Measurements from ENCODE around the gene CSMD2.

CSMD2 gene

GRCh38 chr1:33569331-33569730 is 595.7 kb downstream of the CSMD2 start:
- TF ChIP-seq, protein P1, sequence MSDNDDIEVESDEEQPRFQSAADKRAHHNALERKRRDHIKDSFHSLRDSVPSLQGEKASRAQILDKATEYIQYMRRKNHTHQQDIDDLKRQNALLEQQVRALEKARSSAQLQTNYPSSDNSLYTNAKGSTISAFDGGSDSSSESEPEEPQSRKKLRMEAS (IDR thresholded peaks at IDR 0.05), result no peak
- no peak for TF ChIP-seq TCF12 (IDR thresholded peaks at IDR 0.05; ENCODE audit: low read depth)
- no peak for TF ChIP-seq RAD21 (IDR thresholded peaks at IDR 0.05; ENCODE audit: low read depth)
- no peak for TF ChIP-seq TEAD4 (IDR thresholded peaks at IDR 0.05)
- TF ChIP-seq EGR1 (IDR thresholded peaks at IDR 0.05), result no peak
- TF ChIP-seq YY1 (IDR thresholded peaks at IDR 0.05; ENCODE audit: low read depth), result no peak
- no peak for TF ChIP-seq CEBPB (IDR thresholded peaks at IDR 0.05)
- no peak for TF ChIP-seq NFIC (IDR thresholded peaks at IDR 0.05)
- TF ChIP-seq ZBTB7A (IDR thresholded peaks at IDR 0.05; ENCODE audit: low read depth), result no peak
- no peak for TF ChIP-seq USF1 (IDR thresholded peaks at IDR 0.05)
- TF ChIP-seq TAF1 (IDR thresholded peaks at IDR 0.05; ENCODE audit: low read depth), result no peak
- TF ChIP-seq FOXM1 (IDR thresholded peaks at IDR 0.05; ENCODE audit: borderline replicate concordance, low read depth), result no peak
- no peak for TF ChIP-seq EP300 (IDR thresholded peaks at IDR 0.05; ENCODE audit: borderline replicate concordance)
- TF ChIP-seq CREB1 (IDR thresholded peaks at IDR 0.05; ENCODE audit: low read depth), result no peak

GRCh38 chr1:33563699-33564098 is 601.3 kb downstream of the CSMD2 start:
- TF ChIP-seq CREB1 (IDR thresholded peaks at IDR 0.05; ENCODE audit: low read depth) (no peak), FOXM1 (IDR thresholded peaks at IDR 0.05; ENCODE audit: borderline replicate concordance, low read depth) (no peak), TCF12 (IDR thresholded peaks at IDR 0.05; ENCODE audit: low read depth) (no peak), NFIC (IDR thresholded peaks at IDR 0.05) (no peak), TAF1 (IDR thresholded peaks at IDR 0.05; ENCODE audit: low read depth) (no peak), YY1 (IDR thresholded peaks at IDR 0.05; ENCODE audit: low read depth) (no peak), USF1 (IDR thresholded peaks at IDR 0.05) (no peak), CEBPB (IDR thresholded peaks at IDR 0.05) (no peak), EP300 (IDR thresholded peaks at IDR 0.05; ENCODE audit: borderline replicate concordance) (no peak), ZBTB7A (IDR thresholded peaks at IDR 0.05; ENCODE audit: low read depth) (no peak), EGR1 (IDR thresholded peaks at IDR 0.05) (no peak), TEAD4 (IDR thresholded peaks at IDR 0.05) (no peak), RAD21 (IDR thresholded peaks at IDR 0.05; ENCODE audit: low read depth) (no peak)
- TF ChIP-seq, protein P2, sequence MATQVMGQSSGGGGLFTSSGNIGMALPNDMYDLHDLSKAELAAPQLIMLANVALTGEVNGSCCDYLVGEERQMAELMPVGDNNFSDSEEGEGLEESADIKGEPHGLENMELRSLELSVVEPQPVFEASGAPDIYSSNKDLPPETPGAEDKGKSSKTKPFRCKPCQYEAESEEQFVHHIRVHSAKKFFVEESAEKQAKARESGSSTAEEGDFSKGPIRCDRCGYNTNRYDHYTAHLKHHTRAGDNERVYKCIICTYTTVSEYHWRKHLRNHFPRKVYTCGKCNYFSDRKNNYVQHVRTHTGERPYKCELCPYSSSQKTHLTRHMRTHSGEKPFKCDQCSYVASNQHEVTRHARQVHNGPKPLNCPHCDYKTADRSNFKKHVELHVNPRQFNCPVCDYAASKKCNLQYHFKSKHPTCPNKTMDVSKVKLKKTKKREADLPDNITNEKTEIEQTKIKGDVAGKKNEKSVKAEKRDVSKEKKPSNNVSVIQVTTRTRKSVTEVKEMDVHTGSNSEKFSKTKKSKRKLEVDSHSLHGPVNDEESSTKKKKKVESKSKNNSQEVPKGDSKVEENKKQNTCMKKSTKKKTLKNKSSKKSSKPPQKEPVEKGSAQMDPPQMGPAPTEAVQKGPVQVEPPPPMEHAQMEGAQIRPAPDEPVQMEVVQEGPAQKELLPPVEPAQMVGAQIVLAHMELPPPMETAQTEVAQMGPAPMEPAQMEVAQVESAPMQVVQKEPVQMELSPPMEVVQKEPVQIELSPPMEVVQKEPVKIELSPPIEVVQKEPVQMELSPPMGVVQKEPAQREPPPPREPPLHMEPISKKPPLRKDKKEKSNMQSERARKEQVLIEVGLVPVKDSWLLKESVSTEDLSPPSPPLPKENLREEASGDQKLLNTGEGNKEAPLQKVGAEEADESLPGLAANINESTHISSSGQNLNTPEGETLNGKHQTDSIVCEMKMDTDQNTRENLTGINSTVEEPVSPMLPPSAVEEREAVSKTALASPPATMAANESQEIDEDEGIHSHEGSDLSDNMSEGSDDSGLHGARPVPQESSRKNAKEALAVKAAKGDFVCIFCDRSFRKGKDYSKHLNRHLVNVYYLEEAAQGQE (IDR thresholded peaks at IDR 0.05; ENCODE audit: low read depth), result no peak
- TF ChIP-seq, protein P1 (IDR thresholded peaks at IDR 0.05), result no peak

DNA sequence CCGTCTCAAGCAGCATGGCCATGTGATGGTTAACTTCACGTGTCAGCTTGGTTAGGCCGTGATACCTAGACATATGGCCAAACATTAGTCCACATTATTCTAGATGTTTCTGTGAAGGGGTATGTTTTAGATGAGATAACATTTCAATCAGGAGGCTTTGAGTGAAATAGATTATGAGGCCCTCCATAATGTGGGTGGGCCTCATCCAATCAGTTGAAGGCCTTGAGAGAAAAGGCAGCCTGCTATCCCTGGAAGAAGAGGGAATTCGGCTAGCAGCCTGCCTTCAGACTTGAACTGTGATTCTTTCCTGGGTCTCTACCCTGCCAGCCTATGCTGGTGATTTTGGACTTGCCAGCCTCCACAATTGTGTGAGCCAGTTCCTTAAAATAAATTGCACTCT is 602.5 kb downstream of the CSMD2 start:
- TF ChIP-seq TEAD4 (IDR thresholded peaks at IDR 0.05) (no peak), RAD21 (IDR thresholded peaks at IDR 0.05; ENCODE audit: low read depth) (no peak), CREB1 (IDR thresholded peaks at IDR 0.05; ENCODE audit: low read depth) (no peak)
- TF ChIP-seq, protein P1 (IDR thresholded peaks at IDR 0.05), result no peak

DNA sequence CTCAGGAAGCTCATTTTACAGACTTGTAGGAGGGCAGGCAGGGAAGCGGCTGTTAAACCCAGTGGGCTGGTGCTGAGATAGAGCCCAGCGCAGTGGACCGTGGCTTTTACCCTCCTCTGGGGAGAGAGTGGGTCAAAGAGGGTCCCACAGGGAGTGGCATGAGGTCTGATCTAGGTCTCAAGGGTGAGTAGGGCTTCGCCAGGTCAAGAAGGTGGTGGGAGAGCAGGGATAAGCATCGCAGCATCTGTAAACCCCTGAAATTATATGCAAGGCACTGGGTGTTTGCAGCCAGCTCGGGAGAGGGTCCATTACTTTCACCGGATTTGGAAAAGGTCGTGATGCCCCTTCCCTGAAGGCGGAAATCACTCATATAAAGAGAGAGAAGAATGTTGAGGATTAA is 603.5 kb downstream of the CSMD2 start:
- TF ChIP-seq TCF12 (IDR thresholded peaks at IDR 0.05; ENCODE audit: low read depth) (no peak), FOXM1 (IDR thresholded peaks at IDR 0.05; ENCODE audit: borderline replicate concordance, low read depth) (no peak), EP300 (IDR thresholded peaks at IDR 0.05; ENCODE audit: borderline replicate concordance) (no peak), EGR1 (IDR thresholded peaks at IDR 0.05) (no peak), TAF1 (IDR thresholded peaks at IDR 0.05; ENCODE audit: low read depth) (no peak), CEBPB (IDR thresholded peaks at IDR 0.05) (no peak), CREB1 (IDR thresholded peaks at IDR 0.05; ENCODE audit: low read depth) (no peak), NFIC (IDR thresholded peaks at IDR 0.05) (no peak), RAD21 (IDR thresholded peaks at IDR 0.05; ENCODE audit: low read depth) (no peak), TEAD4 (IDR thresholded peaks at IDR 0.05) (no peak), ZBTB7A (IDR thresholded peaks at IDR 0.05; ENCODE audit: low read depth) (no peak), YY1 (IDR thresholded peaks at IDR 0.05; ENCODE audit: low read depth) (no peak), USF1 (IDR thresholded peaks at IDR 0.05) (no peak)
- TF ChIP-seq, protein P2 (IDR thresholded peaks at IDR 0.05; ENCODE audit: low read depth), result no peak
- TF ChIP-seq, protein P1 (IDR thresholded peaks at IDR 0.05), result no peak

DNA sequence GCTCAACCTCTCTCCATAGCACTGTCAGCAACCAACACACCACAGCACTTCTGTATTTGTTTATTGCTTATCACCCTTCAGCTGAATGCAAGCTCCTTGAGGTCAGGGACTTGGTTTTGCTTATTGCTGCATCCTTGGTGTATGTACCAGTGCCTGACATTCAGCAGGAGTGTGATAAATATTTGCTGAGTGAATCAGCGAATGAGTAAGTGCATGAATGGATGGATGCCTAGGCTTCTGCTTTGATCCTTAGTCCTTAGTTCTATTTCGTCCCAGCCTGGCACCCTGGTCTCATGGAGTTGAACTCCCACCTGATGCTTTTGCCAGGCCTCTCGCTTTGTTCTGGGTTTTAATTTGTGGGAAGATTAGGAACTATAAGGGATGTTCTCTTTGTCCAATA is 604.4 kb downstream of the CSMD2 start:
- TF ChIP-seq, protein P2 (IDR thresholded peaks at IDR 0.05; ENCODE audit: low read depth), result no peak
- no peak for TF ChIP-seq CREB1 (IDR thresholded peaks at IDR 0.05; ENCODE audit: low read depth)
- TF ChIP-seq EP300 (IDR thresholded peaks at IDR 0.05; ENCODE audit: borderline replicate concordance), result no peak
- TF ChIP-seq ZBTB7A (IDR thresholded peaks at IDR 0.05; ENCODE audit: low read depth), result no peak
- TF ChIP-seq EGR1 (IDR thresholded peaks at IDR 0.05), result no peak
- no peak for TF ChIP-seq YY1 (IDR thresholded peaks at IDR 0.05; ENCODE audit: low read depth)
- TF ChIP-seq RAD21 (IDR thresholded peaks at IDR 0.05; ENCODE audit: low read depth), result no peak
- no peak for TF ChIP-seq TCF12 (IDR thresholded peaks at IDR 0.05; ENCODE audit: low read depth)
- no peak for TF ChIP-seq CEBPB (IDR thresholded peaks at IDR 0.05)
- TF ChIP-seq, protein P1 (IDR thresholded peaks at IDR 0.05), result no peak
